Measurements from ENCODE around the gene SLC24A1. TPM values are rescaled to one million over a fixed set of nuclear protein-coding genes. Genes with fewer than 3 reads are reported as not detected.

The SLC24A1 gene
- total and polyA plus RNA-seq, 10 of the 15 experiments (the other 5 are each of a cell fraction or from before 2014, with no cell fraction given): 1.4 to 5.8 (median 3.3) TPM

- peak; percentile 83; the same call in 1 of the 2 replicates for TF ChIP-seq ZNF217 (IDR thresholded peaks at IDR 0.05)
- 0 out of 4 replicates have a peak, but pooled peaks have one; percentile 16 to 32 for TF ChIP-seq EP300 (IDR thresholded peaks at IDR 0.05; ENCODE audit: borderline replicate concordance in 1 of 2, control insufficient read depth in 1 of 2, low read depth in 2 of 2, low read length in 2 of 2)
- 0 out of 2 replicates have a peak, but pooled peaks have one; percentile 21 for TF ChIP-seq ZBED1 (IDR thresholded peaks at IDR 0.05; ENCODE audit: borderline replicate concordance)
- no peak for TF ChIP-seq POLR2AphosphoS2 (IDR thresholded peaks at IDR 0.05; ENCODE audit: low read depth, low read length)
- TF ChIP-seq ZBTB33 (IDR thresholded peaks at IDR 0.05): no peak
- no peak for TF ChIP-seq ASH2L (IDR thresholded peaks at IDR 0.05; ENCODE audit: borderline replicate concordance, low read depth)
- TF ChIP-seq, protein P1, sequence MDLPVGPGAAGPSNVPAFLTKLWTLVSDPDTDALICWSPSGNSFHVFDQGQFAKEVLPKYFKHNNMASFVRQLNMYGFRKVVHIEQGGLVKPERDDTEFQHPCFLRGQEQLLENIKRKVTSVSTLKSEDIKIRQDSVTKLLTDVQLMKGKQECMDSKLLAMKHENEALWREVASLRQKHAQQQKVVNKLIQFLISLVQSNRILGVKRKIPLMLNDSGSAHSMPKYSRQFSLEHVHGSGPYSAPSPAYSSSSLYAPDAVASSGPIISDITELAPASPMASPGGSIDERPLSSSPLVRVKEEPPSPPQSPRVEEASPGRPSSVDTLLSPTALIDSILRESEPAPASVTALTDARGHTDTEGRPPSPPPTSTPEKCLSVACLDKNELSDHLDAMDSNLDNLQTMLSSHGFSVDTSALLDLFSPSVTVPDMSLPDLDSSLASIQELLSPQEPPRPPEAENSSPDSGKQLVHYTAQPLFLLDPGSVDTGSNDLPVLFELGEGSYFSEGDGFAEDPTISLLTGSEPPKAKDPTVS (IDR thresholded peaks at IDR 0.05; ENCODE audit: low read depth, low read length): no peak
- TF ChIP-seq BMI1 (IDR thresholded peaks at IDR 0.05; ENCODE audit: borderline replicate concordance): 0 out of 2 replicates have a peak, but pooled peaks have one; percentile 38
- 0 out of 4 replicates have a peak, but pooled peaks of 1 of the 2 experiments have one; percentile 19 for TF ChIP-seq CEBPB (IDR thresholded peaks at IDR 0.05; ENCODE audit: borderline replicate concordance in 1 of 2, low read depth in 2 of 2, low read length in 2 of 2)
- no peak for TF ChIP-seq ZZZ3 (IDR thresholded peaks at IDR 0.05; ENCODE audit: control insufficient read depth, insufficient read length, low read depth)
- no peak for TF ChIP-seq MEF2B (IDR thresholded peaks at IDR 0.05; ENCODE audit: partially characterized antibody, poor library complexity, severe bottlenecking)
- TF ChIP-seq MXI1 (IDR thresholded peaks at IDR 0.05; ENCODE audit: low read depth, low read length): no peak
- peak; percentile 69 for TF ChIP-seq ZNF384 (IDR thresholded peaks at IDR 0.05; ENCODE audit: borderline replicate concordance, low read depth, low read length)
- TF ChIP-seq ATF7 (IDR thresholded peaks at IDR 0.05; ENCODE audit: low read depth): peak; percentile 94
- peak; percentile 76 for TF ChIP-seq DPF2 (IDR thresholded peaks at IDR 0.05)
- TF ChIP-seq KLF5 (IDR thresholded peaks at IDR 0.05; ENCODE audit: partially characterized antibody): no peak
- TF ChIP-seq RAD51 (IDR thresholded peaks at IDR 0.05): no peak
- TF ChIP-seq E2F8 (IDR thresholded peaks at IDR 0.05; ENCODE audit: low read depth, partially characterized antibody): no peak
- peak; percentile 34; the same call in 1 of the 2 replicates for TF ChIP-seq NBN (IDR thresholded peaks at IDR 0.05)
- TF ChIP-seq FOXM1 (IDR thresholded peaks at IDR 0.05; ENCODE audit: low read depth, low read length): peak; percentile 51; the same call in 1 of the 2 replicates
- peak; percentile 49; the same call in 1 of the 2 replicates for TF ChIP-seq CREM (IDR thresholded peaks at IDR 0.05; ENCODE audit: low read depth)
- TF ChIP-seq MYB (IDR thresholded peaks at IDR 0.05; ENCODE audit: borderline replicate concordance, low read depth, low read length): no peak
- TF ChIP-seq EED (IDR thresholded peaks at IDR 0.05; ENCODE audit: low read depth): peak; percentile 63
- TF ChIP-seq RBBP5 (conservative IDR thresholded peaks at IDR 0.05): no peak
- TF ChIP-seq JUND (IDR thresholded peaks at IDR 0.05; ENCODE audit: low read depth, low read length): peak; percentile 73; the same call in 1 of the 2 replicates
- peak; percentile 36; the same call in 1 of the 2 replicates for TF ChIP-seq IRF4 (IDR thresholded peaks at IDR 0.05; ENCODE audit: low read depth, low read length)
Measured at GRCh38 chr15:65630760-65631159, 9.0 kb downstream of the SLC24A1 start (continued).
